GM21528 (cell line): ENCODE data around the gene WDR19.
"Not testable (repeated sequence)": the region's sequence is repeated elsewhere in the genome, so short reads cannot be mapped to it uniquely, and the experiment has no call there.

Experiments used
- ATAC-seq: cut with Tn5 transposase; IDR thresholded peaks from one replicate; pipeline ENCODE4 v1.9.1; 2021; ENCODE audit warnings: mild to moderate bottlenecking, moderate library complexity; ENCODE audit not compliant: unreplicated experiment, low FRiP score

WDR19 gene

DNA sequence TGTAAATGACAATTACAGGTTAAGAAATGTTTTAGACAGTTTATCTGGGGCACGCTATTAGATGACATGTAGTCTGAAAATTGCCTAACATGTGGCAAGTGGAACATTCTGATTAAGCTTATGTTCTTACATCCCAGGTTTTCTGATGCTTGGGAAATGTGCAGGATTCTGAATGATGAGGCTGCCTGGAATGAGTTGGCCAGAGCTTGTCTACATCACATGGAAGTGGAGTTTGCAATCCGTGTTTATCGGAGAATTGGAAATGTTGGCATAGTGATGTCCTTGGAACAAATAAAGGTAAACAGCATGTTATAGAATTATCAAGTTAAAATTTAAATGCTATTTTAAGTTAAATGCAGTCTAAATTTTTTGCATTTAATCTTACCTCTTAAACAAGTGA is 49.3 kb downstream of the WDR19 start:
- no peak for ATAC-seq

DNA sequence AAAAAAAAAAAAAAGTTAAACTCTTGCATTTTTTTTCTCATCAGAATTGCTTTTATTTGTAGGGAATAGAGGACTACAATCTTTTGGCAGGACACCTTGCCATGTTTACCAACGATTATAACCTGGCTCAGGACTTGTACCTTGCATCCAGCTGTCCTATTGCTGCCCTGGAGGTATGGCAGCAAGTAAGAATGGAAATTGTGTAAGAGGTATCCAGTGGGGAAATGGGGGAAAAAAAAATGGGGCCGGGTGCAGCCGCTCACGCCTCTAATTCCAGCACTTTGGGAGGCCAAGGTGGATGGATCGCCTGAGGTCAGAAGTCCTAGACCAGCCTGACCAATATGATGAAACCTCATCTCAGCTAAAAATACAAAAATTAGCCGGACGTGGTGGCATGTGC is 49.8 kb downstream of the WDR19 start:
- no peak for ATAC-seq

DNA sequence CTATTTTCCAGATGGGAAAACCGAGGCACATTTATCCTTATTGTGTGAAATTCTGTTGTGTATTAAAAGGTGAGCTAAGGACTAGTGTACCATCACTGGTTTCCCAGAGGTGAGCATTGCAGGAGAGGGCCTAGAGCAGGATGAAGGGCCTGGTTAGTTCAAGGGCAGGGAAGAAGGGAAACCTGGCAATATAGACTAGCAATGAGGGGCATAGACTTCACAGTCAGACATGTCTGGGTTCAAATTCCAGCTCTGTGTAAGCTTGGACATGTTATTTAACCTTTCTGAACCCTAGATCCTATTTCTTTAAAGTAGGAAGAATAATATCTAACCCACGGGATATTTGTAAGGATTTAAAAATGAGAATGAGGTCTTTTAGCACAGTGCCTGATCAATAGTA is 50.8 kb downstream of the WDR19 start:
- no peak for ATAC-seq

DNA sequence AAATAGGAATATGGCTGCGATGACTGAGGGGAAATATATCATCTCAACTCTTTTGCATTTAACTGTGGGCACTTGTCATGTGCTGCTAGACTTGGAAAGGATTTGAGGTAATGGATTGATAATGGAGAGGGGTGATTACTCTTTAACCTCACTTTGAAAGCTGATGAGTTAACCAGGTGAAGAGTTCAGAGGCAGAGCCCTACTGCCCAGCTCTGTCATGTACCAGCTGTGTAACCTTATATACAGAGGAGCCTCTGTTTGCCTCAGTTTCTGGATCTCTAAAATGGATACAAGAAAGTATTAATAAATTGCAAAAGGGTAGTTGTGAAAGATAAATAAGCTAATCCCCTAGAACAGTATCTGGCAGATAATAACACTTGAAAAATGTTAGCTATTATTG is 51.5 kb downstream of the WDR19 start:
- no peak for ATAC-seq

DNA sequence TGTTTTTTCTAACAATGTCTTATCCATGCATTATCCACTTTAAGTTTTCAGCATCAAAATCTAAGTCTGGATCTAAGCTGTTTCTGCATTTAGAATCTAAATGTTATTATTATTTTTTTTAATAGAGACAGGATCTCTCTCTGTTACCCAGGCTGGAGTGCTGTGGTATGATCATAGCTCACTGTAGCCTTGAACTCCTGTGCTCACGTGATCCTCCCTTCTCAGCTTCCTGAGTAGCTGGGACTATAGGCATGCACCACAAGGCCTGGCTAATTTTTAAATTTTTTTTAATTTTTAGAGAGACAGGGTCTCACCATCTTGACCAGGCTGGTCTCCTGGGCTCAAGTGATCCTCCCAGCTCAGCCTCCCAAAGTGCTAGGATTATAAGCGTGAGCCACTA is 52.7 kb downstream of the WDR19 start:
- ATAC-seq = no peak

DNA sequence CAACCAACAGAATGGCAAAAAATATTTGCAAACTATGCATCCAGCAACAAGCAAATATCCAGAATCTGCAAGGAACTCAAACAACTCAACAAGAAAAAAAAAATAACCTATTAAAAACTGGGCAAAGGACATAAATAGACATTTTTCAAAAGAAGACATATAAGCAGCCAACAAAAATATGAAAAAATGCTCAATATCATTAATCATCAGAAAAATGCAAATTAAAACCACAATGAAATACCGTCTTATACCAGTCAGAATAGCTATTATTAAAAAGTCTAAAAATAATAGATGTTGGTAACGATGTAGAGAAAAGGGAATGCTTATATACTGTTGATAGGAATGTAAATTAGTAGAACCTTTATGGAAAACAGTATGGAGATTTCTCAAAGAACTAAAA is 53.4 kb downstream of the WDR19 start:
- ATAC-seq = no peak

DNA sequence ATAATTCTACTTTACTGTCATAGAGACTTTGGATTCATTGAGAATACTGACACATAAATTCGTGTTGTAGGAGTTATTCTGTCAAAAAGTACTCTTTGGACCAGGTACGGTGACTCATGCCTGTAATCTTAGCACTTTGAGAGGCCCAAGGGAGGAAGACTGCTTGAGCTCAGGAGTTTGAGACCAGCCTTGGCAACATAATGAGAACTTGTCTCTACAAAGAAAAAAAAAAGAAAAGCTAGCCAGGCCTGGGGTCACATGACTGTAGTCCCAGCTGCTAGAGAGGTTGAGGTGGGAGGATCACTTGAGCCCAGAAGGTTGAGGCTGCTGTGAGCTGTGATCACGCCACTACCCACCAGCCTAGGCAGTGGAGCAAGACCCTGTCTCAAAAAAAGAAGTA is 54.9 kb downstream of the WDR19 start:
- ATAC-seq = no peak

DNA sequence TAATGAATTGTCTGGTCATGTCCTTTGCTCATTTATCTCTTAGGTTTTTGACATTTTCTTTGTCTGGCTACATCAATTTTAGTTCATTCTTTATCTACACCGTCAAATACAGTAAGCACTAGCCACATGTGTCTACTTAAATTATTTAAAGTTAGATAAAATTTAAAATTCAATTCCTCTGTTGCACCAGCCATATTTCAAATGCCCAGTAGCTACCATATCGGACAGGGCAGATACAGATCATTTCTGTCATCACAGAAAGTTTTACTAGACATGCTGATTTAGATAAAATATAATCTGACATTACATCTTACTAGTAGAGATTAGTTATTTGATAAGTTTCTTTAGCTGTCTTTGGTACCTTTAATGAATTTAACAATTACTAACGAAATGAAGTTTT is 61.1 kb downstream of the WDR19 start:
- ATAC-seq = no peak

- ATAC-seq = no peak
Measured at GRCh38 chr4:39255266-39255665, 72.9 kb downstream of the WDR19 start.

- ATAC-seq = no peak
Measured at GRCh38 chr4:39255871-39256270, 73.5 kb downstream of the WDR19 start.

DNA sequence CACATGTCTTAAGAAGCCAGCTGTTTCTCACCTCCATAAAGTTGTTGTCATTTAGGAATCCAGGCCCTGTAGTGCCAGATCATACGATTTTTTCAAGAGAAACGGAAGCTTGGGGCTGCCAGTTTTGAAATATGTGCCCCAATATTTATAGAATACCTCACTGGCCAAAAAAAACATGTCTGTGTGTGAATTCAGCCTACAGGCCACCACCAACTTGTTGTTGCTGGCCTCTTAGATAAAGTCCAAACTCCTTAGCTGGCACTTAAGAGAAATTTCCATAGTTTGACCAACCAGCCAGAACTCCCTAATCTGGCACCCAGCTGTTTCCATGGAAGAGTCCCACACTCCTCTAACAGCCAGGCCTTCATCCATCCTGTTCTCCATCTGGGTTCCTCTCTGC is 74.1 kb downstream of the WDR19 start:
- ATAC-seq = no peak

DNA sequence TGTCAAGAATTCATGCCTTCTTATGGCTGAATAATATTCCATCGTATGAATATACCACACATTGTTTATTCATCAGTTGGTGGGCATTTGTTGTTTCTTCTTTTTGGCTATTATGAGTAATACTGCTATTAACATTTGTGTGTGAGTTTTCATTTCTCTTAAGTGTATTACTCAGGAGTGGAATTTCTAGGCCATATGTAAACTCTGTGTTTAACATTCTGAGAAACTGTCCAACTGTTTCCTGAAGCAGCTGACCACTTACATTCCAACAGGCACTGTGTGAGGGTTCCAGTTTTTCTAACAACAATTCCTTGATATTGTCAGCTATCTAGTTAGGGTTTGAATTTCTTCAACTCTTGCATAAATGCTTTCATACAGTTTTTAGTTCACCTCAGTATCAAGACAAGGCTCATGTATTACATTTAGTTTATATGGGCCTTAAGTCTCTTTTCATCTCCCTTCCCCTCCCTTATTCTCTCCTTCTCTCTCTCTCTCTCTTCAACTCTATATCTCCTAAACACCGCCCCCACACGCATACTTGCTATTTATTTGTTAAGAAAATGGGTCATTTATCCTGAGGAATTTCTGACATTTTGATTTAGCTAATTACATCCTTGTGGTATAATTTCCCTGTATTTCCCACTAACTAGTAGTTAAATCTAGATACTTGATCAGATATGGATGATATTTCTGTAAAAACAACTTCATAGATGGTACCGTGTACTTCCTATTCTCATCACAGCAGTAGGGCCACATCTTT is 77.4 kb downstream of the WDR19 start:
- no peak for ATAC-seq

DNA sequence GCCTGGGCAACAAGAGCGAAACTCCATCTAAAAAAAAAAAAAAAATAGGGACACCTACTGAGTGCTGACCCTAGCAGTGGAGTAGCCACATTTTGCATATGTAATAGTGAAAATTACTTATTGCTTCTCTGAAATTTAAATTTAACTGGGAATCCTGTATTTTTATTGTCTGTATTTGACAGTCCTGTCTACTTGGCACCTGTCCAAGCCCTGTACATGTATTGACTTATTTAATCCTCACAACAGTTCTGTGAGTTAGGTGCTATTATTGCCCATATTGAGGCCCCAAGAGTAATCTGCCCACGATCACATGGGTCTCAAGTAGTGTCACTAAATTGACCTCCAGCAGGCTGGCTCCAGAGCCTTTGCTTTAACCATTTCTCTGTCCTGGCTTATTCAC is 81.6 kb downstream of the WDR19 start:
- ATAC-seq = no peak

- no peak for ATAC-seq
Measured at GRCh38 chr4:39274503-39274902, 92.2 kb downstream of the WDR19 start.

GRCh38 chr4:39277661-39278060 is 95.3 kb downstream of the WDR19 start:
- ATAC-seq = not testable (repeated sequence)

- ATAC-seq = no peak
Measured at GRCh38 chr4:39278476-39278875, 96.1 kb downstream of the WDR19 start.

- no peak for ATAC-seq
Measured at GRCh38 chr4:39279416-39279815, 97.1 kb downstream of the WDR19 start.

DNA sequence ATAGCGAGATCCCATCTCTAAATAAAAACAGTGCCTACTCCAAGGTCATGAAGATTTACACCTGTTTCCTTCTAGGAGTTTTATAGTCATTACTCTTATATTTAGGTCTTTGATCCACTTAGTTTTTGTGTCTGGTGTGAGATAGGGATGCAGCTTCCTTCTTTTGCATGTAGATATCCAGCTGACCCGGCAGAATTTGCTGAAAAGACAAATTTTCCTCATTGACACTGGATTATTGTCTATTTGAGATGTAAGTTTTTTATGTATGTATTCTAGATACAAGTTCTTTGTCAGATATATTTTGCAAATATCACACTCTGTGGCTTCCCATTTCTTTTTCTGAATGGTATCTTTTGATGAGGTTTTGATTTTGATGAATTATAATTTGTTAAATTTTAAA is 98.4 kb downstream of the WDR19 start:
- no peak for ATAC-seq

DNA sequence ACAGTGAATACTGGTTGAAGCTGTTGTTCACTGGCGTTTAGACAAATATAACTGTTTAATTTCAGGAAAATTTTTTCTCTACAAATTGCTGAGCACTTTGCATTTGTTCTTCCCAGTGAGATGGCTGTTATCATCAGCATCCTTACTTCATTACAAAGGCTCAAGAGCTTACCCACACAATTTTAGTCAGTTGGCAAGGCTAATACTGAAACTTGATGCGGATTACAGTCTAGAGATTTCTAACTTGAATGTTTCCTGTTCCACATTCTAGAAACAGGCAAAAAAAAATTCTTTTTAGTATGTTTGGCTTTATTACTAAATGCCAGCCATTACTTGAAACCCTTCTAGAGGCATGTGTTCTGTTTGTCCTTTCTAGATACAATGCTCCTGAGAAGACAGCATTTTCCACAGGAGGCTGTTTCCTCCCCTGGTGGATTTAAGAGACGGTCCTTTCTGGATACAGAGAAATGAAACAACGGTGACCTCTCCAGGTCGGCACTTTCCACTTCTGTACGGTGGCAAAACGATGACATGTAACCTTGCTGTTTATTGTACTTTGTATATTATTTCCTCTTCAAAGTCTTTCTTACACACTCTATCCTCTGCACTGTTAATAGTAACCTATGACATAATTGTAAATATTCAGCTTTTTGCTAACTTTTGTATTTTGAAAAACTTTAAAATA is 102.9 kb downstream of the WDR19 start:
- ATAC-seq = no peak

DNA sequence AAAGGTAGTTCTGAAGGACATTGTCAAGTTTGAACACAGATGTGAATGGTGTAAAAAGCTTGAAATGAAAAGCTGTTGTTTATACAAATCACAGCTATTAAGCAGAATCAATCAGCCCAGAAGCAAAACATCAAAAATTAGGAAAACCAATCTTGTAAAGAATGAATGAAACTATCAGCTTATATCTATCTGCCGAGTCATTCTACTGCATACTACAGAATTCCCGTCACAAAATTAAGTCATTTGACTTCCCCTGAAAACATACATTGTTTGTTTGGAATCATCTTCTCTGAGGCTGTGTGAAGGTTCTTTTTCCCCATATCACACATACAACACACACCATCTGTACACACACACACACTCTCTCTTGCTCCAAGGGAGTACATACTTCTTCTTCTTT is 103.5 kb downstream of the WDR19 start:
- no peak for ATAC-seq

DNA sequence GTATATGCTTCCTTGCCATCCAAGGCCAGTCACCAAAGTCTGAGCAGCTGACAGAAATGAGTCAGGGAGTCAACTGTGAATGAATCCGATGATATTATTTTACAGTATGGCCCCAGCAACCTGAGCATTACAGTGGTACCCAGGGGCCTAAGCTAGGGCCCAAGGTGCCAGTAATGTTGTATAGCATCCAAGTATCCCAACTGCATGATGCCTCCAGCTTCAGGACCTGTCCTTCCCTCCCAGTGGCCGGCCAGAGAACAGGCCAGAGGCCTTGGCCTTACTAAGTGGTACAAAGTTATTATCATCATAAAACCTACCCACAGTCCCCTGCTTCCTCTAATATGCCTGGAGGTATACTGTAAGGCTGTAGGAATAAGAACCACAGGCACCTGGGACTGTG is 103.9 kb downstream of the WDR19 start:
- no peak for ATAC-seq

GRCh38 chr4:39287223-39287622 is 104.9 kb downstream of the WDR19 start:
- ATAC-seq = no peak
